DMS79 (cell line): ENCODE data around the gene TRPM1.

Experiments
- DNase-seq: peaks from one replicate; lab custom pipeline; 2025; lab: John Stamatoyannopoulos, UW

The TRPM1 gene

GRCh38 chr15:31016446-31016915, 85.0 kb downstream of the TRPM1 start:
- no peak for DNase-seq

GRCh38 chr15:31014608-31014925, 87.0 kb downstream of the TRPM1 start:
- DNase-seq = no peak

GRCh38 chr15:31013863-31014607, 87.5 kb downstream of the TRPM1 start:
- no peak for DNase-seq

- DNase-seq = no peak
Measured at GRCh38 chr15:31012455-31012854, 89.1 kb downstream of the TRPM1 start.

GRCh38 chr15:31010036-31010435, 91.5 kb downstream of the TRPM1 start:
- no peak for DNase-seq

- DNase-seq = no peak
Measured at GRCh38 chr15:31005660-31006059, 95.9 kb downstream of the TRPM1 start.

- peak; percentile 10 for DNase-seq
Measured at GRCh38 chr15:31004220-31004733, 97.2 kb downstream of the TRPM1 start.

- DNase-seq = no peak
Measured at GRCh38 chr15:31001702-31002101, 99.8 kb downstream of the TRPM1 start.

- no peak for DNase-seq
Measured at GRCh38 chr15:30999729-31000128, 101.8 kb downstream of the TRPM1 start.

- no peak for DNase-seq
Measured at GRCh38 chr15:30997270-30997669, 104.3 kb downstream of the TRPM1 start.

GRCh38 chr15:30992249-30992864, 109.2 kb downstream of the TRPM1 start:
- DNase-seq = no peak

GRCh38 chr15:30991255-30992235, 110.0 kb downstream of the TRPM1 start, which contains the start of gene MTMR10:
TSS of gene MTMR10 (minus strand) at chr15:30991628. CDS start at chr15:30991506, 122 bp downstream.
- no peak for DNase-seq

GRCh38 chr15:30990446-30991254, 110.9 kb downstream of the TRPM1 start:
- DNase-seq = no peak

GRCh38 chr15:30990036-30990435, 111.5 kb downstream of the TRPM1 start:
- DNase-seq = no peak

- no peak for DNase-seq
Measured at GRCh38 chr15:30985081-30985531, 116.4 kb downstream of the TRPM1 start.

- no peak for DNase-seq
Measured at GRCh38 chr15:30984542-30984941, 117.0 kb downstream of the TRPM1 start.

- DNase-seq = no peak
Measured at GRCh38 chr15:30984118-30984517, 117.4 kb downstream of the TRPM1 start.

- DNase-seq = no peak
Measured at GRCh38 chr15:30979457-30979856, 122.1 kb downstream of the TRPM1 start.

GRCh38 chr15:30978328-30978727, 123.2 kb downstream of the TRPM1 start:
- DNase-seq = no peak

- DNase-seq = no peak
Measured at GRCh38 chr15:30974112-30974511, 127.4 kb downstream of the TRPM1 start.

GRCh38 chr15:30973379-30973778, 128.1 kb downstream of the TRPM1 start:
- DNase-seq = no peak
